ENCODE data around the gene SF3A1.

The SF3A1 gene

DNA sequence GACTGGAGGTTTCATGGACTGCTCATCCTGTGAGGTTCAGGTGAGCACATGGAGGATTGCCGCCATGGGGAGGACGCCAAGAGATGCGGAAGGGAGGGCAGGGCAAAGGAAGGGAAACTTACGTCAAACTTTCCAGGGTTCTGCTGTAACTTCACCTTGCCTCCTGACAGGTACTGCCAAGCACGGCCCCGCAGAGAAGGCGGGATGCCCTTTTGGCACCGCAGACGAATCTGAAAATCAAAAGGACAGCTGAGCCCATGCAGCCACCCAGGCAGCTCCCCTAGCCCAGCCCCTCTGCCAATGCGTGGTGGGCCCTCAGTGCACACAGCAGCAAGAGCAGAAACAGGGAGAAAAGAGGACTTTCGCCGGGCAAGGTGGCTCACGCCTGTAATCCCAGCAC, 57.4 kb downstream of the SF3A1 start:
- no peak for DNase-seq

DNA sequence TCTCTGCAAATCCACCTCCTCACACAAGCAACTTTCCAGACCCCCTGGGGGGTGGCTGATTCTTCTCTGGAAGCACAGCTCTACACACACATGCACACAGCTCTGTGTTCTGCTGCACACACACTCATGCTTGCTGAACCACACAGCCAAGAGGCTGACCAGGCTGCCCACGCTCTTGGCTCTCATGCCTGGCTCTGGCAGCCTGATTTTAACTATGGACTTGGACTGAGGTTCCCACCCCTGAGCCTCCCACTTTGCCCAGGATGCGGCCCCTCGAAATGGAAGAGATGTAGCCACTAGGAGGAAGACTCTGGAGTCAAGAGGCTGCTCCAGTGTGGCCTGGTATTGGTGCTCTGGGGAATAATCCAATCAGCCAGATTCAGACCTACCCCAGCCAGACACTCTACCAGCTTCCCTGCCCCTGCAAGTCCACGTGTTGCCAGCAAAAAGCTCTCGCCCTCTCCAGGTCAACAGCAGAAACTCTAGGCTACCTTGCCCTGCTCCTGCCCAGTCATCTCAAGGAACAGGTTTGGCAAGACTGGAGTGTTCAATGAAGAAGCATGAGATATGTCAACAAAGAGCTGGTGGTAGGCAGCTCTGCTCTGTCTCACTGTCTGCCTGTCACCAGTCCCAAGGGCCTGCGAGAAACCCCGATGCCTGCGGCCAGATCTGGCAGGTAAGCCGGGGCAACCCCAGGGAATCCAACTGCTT, 58.5 kb downstream of the SF3A1 start:
- peak; percentile 19 for DNase-seq

DNA sequence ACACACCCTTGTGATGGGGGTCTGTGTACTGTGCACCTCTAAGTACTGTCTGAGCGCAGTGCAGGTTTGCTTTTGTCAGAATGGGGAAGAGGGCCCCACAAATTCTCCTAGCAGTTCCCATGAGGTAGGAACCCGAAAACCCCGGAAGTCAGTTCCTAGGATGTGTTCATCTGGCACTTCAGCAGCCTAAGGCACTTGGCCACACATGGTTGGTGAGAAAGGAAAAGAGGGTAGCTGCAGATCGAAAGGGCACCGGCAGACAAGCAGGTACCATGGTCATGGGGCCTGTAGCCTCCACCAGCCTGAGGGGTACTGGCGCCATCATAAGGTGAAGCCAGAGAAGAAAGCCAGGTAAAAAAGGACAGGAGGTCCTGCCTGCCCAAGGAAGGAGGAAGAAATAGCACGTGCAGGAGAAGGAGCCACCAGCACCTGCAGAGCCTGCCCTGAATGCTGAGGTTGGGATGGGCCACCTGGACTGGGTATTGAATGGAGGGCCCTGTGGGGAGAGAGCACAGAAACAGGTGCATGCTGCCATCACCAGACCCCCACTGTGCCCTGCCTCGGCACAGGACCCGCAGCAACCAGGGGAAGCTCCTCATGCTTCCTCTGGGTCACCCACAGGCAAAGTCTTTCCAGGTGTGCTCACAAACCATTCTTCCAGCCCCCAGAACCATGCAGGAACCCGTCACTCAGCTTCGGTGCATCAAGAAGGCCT, 59.3 kb downstream of the SF3A1 start:
- DNase-seq = no peak

DNA sequence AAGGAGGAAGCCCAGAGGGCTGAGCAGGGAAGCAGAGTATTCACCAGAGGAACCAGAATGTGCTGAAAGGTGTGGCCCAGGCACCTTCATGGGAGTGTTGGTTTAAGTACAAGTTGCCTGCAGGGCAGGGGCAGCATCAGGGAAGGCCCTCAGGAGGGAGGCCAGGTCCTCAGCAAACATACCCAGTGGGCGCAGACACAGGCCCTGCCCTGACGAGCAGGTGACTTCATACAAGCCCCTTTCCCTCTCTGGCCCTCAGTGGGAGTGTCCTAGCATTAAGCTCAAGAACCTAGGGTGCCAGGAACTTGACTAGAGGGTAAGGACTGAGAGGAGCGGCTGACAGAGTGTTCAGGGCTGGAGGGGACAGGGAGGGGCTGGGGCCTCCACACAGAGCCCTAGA, 59.9 kb downstream of the SF3A1 start:
- no peak for DNase-seq

DNA sequence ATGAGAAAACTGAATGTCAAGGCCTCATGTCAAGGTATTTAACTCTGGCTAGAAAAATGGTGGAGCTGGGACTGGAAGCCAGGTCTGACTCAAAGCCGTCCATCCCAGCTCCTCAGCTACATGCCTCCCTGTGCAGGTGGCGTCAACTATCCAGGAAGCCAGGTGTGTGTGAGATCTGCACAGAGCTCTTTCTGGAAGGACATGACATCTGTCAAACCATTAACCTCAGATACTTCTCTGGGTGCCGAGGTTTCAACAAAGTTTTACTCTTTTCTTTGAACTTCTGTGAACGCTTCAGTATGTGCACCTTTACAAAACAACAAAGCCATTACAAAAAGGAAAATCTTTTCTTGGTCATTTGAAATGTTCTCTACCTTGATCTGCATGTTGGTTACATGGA, 60.4 kb downstream of the SF3A1 start:
- no peak for DNase-seq

DNA sequence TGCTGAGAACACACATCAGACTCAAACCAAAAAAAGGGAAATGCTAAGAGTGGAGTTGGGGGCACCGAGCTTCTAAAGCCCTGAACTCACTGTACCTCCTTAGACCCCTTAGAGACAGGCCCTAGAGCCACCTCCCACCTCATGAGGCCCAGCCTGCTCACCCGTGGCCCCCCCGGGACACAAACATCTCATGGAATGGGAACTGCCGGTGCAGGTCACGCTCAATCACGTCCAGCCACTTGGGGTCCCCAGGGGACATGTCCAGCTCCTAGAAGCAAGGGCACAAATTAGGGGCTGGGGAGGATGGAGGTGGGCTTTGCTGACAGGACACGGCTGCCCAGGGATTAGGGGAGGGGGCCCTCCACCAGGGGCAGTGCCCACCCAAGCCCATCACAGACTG, 61.1 kb downstream of the SF3A1 start:
- no peak for DNase-seq

DNA sequence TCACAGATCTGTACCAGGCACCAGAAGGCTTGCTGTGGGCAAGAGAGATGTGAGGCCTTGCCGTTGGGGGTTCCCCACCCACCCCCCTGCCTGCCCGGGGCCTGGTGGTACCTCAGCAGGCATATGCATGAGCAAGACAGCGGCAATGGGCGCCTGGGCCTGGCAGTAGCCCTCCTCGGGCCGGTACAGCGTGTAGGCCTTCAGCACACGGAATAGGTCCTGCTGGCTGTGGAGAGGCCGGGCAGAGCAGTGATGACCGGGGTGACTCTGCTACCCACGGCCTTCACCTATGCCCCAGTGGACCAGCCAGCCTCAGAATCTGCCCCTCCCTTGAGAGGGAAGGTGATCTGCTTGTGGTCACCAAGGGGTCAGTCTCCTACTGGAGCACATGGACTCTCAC, 61.9 kb downstream of the SF3A1 start:
- DNase-seq = no peak

DNA sequence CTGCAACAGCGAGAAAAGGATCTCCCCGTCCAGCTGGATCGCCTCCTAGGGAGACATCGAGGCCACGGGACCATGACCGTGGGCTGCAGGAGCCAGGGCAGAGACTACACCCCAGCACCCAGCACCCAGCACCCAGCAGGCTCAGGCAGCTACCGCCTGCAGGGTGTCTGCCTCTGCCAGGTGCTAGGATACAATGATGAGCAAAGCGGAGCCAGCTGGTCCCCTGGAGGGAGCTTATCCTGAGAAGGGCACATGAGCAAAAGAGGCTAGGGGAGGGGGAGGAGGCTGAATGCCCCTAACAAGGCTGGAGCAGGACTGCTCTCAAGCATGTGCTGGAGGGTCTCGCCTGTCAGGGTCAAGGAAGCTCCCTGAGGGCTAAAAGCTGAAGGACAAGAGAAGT, 62.6 kb downstream of the SF3A1 start:
- DNase-seq = peak; percentile 82

DNA sequence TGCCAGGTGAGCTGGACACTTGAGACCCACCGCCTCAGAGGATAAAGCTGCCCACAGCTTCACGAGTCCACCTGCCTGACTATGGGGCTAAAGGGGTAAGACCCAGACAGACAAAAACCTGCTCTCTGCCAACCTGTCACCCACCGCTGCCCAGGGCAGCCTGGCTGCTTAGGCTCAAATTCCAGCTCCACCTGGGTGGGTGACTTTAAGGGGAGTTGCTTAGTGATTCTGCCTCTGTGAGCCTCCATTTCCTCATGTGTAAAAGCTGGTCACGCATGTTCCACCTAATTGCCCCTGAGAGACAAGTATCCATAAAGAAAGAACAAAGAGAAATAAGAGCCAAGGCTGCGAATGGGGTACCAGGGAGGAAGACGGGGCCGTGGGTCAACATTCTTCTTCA, 63.7 kb downstream of the SF3A1 start:
- DNase-seq = no peak

DNA sequence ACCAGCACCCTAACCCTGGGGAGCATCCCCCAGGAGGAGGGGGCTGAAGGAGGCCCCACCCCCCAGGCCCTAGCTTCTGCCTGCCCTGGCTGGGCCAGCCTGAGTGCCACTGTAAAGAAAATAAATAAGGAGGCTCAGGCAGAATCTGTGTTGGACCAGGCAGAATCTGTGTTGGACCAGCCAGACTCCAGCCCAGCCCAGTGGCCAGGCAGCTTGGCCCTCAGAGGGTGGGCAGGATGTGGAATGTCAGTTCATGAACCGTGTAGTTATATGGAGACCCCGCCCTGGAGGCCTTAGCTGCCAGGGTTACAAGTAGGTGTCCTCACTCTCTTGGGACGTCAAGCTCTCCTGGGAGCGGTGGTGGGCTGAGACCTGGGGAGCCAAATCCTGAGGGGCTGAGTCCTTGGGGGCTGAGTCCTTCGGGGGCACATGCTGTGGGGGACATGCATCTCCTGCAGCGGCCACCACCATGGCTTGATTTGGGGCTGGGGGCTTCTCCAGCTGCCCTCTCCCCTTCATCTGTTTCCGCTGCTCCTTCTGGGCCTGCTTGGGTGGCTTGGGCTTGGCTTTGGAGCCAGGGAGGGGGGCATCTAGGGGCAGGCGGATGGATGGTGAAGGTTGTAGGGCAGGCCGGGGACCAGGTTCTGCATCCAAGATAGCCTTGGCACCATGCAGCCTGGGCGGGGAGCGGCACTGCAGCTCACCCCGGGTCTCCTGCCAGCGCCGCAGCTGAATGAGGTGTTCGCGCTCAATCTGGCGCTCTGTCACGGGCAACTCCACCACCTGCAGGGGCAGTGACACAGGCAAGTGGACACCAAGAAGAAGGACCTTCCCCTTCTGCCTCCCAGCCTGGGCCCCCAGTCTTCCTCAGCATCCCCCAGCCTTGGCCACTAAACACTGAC, 64.4 kb downstream of the SF3A1 start:
- no peak for DNase-seq

DNA sequence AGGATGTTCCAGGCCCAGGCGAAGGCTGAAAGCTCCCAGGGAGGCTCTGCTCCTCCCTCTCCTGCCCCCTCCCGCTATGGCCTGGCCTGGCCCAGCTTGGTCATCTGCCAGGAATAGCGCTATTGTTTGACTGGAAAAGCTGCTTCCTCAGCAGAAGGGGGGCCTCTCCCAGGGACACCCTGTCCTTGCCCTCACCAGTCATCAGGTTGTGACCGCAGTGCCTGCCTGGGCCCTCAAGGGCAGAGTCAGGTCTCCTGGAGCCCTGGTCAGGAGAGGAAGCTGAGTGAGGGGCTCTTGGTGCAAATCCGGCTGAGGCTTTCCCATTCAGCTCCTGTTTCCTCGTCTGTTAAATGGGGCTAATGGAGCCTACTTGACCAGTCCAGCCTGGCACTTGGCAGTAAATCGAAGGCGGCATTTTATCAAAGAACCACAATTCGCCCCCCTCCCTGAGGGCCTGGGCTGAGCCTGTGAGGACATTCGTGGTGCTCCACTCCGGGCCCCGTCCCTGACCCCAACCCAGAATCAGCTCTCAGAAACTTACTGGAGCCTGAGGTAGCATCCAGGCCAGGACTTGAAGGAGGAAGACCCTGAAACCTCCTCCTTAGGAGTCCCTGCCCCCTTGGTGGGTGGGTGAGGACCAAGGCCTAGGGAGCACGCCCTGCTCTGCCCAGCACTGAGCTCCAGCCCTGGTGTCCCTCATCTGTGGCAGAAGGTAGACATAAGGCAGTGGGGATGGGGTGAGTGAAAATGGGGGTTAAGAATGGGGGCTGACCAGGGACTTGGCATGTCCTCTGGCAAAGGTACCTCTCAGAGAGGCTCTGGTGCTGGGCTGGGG, 65.4 kb downstream of the SF3A1 start:
- peak; percentile 33 for DNase-seq

DNA sequence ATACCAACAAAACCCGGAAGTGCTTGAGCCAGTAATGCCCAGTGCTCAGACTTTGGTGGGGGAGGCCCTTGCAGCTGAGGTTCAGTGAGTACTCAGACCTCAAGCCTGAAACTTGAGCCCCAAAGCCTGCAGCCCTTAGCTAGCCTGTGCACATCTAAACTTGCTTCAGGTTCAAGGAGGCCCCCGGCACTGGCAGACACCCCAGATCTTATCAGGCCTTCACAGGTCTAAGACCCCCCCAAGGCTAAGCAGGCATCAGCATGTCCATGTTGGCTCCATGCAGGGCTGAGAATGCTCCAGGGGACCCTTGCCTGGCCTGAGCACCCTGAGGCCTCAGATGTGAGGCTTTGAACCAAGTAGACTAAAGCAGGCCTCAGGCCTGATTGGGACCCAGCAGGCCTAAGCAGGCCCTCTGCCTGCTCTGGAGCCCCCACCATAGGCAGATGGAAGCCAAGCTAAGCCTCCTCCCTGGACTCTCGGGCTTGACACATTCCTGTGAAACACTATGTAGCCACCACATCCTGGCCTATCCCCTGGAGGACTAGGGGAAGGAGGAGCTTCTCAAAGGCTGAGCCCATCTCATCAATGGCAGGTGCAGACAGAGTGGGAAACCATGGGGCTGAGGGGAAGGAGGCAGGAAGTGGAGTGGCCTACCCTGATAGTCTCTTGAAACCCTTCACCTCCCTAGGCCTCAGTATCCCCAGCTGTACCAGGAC, 66.2 kb downstream of the SF3A1 start:
- DNase-seq = peak; percentile 48

DNA sequence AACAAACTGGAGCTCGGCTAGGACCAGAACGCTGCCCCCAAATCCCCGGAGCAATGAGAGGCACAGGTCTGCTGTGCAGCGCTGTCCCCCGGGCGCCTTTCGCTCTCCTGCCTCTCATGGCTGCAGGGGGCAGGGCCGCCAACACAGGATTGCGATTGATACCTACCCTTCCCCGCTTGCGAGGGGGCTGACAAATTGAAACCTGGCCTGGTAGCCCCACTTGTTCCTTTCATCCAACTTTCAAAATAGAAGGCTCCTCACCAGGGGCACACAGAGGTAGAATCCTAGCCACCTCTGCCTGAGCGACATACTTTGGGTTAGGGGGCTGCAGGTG, 66.7 kb downstream of the SF3A1 start:
- DNase-seq = no peak

DNA sequence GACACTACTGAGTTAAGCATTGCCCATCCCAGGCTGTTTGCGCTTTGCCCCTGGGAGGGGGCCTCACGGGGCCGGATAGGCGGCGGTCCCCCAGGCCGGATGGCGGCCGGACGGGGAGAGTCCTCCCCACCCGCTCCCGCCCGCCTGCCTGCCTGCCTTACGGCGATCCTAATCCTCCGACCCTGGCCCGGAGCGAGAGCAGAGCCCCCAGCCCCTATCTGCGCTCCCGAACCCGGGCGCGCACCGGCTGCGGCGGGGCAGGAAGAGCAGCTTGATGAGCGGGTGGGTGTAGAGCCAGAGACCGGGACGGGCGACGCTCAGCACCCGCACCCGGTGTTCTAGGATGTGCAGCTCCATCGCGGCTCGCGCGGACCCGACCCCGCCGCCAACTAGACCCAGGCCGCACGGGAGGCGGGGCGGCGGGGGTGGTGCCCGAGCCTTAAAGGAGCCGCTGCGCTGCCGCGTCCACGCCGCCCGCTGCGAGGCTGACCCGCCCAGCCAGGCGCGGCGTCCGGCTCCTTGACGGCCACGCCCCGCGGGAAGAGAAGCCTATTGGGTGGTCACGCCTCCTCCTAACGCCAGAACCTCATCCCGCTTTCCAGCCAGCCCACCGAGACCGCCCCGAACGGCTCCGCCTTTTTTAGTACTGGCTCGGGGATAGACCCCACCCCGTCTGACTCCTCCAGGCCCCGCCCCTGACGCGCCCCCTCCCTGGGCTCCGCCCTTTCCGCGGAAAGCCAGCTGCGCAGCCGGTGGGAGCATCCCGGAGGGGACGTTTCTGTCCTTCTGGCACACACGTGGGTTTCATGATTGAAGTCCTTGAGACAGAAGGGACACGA, 67.3 kb downstream of the SF3A1 start, which contains the start of gene CASTOR1:
Gene CASTOR1, minus strand, starts transcription at position 365 of the 839 bp plus-strand sequence. Its CDS starts 8 bp downstream, at position 357.
- DNase-seq = peak; percentile 98

DNA sequence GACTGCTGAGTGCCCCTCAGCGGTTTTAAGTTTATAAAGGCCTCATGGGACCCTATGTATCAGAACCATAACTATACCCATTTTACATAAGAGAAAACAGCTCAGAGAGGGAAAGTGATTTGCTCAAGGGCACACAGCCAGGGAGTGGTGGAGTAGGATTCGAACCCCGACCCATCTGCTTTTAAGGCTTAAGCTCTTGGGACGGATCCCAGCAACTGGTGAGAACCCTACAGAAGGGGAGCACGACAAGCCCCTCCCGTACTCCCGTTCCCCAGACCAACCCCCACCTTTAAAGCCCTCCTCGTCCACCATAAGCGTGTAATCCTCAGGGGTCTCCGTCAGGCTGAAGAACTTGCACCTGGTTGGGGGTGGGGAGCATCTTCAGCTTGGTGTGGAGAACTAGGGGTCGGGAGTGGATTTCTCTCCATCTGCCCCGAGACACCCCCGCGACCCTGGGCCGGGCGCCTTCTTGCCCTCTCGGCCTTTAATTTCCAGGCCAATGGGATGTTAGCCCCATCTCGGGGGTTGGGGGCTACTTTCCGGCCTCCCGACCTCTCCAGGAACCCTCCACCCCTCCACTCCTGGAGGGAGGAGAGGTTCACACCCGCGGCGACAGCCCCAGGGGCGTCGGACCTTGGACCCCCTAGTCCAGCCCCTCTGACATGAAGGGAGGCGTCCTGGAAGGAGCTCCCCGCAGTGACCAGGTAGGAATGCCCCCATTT, 68.1 kb downstream of the SF3A1 start:
- DNase-seq = no peak

DNA sequence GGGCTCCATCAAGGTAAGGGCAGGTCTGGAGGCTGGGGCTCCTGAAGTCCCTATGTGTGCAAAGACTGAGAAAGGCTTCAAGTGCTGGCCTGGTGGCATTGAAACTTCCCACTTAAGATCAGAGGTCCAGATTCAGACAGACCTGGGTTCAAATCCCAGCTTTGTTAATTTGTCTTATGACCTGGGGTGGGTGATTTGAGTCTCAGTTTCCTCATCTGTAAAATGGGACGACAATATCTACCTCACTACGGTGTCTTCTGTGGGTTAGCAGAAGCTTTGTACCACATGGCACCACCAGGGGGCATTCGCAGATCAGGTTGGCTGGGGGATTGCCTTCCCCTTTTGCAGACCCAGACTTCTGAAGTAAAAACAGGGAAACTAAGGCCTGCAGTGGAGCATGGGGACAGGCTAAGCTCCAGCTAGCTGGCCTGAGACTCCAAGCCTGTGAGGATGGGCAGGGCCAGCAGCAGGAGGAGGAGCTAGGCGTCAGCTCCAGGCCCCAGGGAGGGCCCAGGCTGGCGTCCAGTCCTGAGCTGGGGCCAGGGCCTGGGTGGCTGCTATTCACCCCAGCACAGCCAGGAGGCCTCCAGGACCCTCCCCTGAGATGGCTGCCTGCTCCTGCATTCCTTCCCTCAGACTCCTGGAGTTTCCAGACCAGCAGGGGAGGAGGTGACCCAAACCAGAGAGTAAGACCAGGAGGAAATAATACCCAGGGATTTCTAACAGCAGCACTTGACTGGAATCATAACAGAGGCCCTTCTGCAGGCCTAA, 68.9 kb downstream of the SF3A1 start:
- DNase-seq = peak; percentile 85

DNA sequence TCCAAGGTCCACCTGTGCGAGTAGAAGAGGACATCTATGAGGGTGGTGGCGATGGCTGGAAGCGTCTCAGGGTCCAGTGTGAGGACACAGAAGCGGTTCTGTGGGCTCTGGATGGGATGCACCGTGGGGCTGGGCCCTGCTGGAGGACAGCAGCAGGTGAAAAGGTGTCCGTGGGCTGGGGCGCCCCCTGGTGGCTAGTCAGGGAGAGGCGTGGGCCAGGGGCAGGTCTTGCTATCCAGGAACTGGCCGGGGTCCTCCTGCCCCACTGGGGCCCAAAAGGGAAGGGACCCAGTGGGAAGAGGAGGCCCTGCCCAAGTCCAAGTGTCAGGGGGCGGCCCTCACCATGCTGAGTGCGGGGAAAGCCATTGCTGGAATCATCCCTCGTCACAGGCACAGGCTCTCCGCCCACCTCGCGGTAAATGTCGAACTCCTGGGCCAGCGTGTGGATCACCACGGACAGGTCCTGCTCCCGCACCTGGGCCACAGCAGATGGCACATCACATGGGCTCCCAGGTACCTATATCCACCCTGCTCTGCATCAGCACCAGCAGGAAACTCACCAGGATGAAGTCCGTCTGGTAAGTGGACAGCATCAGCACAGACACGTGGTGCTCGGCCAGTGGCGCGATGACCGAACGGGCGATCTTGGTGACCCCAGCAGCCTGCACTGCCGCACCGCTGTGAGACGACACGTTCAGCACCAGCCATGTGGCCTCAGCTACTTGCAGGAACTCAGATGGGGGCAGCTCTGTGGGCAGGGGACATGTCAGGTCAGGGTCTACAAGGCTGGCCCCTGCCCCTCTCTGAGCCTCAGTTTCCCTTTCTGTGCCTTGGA, 69.7 kb downstream of the SF3A1 start:
- peak; percentile 70 for DNase-seq

DNA sequence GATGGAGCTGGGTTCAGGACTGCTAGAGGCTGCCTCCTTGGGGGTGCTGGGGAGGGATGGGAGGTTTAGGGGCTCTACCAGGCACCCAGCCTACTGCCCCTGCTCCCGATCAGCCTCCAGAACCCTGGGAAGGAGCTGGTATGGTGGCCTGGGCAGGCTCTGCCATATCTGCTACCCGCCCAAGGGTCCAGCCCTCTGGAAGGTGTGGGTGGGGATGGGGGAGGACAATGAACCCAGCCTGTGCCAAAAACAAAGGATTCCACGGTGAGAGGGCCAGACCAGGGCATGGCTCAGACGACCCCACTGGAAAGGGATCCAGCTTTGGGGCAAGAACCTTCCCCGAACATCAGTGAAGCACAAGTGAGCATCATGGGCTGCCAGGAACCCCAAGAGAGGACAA, 70.4 kb downstream of the SF3A1 start:
- DNase-seq = no peak

DNA sequence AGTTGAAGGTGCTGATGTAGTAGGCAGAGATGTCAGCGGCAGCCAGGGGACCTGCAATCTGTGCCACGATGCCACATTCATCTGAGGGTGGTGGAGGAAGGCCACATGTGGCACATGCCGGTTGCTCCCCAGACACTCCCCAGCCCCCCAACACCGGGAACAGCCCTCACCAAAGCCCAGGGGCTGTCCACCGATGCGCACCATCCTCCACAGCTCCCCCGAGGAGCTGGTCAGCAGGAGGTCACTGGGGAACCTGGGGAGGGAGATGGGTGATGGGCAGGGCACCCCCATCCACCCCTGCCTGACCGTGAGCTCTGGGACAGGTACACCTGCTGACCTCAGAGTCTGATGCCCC, 70.9 kb downstream of the SF3A1 start:
- DNase-seq = no peak

Measured in NCI-H82 (cell line).